ENCODE results near the gene ELOVL6. TPM values are rescaled to one million over a fixed set of nuclear protein-coding genes. Genes with fewer than 3 reads are reported as not detected.
A peak's percentile ranks its signal among the peaks of the same experiment; 100 is the strongest.

Gene ELOVL6
- total and polyA plus RNA-seq, 12 donors: 0.84 to 7.7 (median 2.8) TPM

GRCh38 chr4:110008540-110008939, 189.9 kb downstream of the ELOVL6 start:
- H3K36me3 ChIP-seq: no peaks in the 10 kb centered on the region
- ATAC-seq: peak in 1 of 8 donors; percentile 41
- TF ChIP-seq CTCF (IDR thresholded peaks at IDR 0.05): no peak
- WGBS, 2 donors: 33 to 48% methylated on average over 2 of the region's 2 CpGs
- no peak overlapping the region for H3K4me3 ChIP-seq
- no peaks in the 10 kb centered on the region for H3K4me1 ChIP-seq
- intact Hi-C loops (cut with DNase I): loop anchor here in 5 of 10 donors (5.0 to 10.0 kb wide), 3 partner anchors 304 to 504 kb away; no protein-coding TSS in a partner anchor
- no peaks in the 10 kb centered on the region for H3K27me3 ChIP-seq
- H3K9me3 ChIP-seq: no peaks in the 10 kb centered on the region
- no peak for DNase-seq
- H3K27ac ChIP-seq: no peak overlapping the region

GRCh38 chr4:110007217-110007616, 191.2 kb downstream of the ELOVL6 start:
- no peak overlapping the region for H3K27ac ChIP-seq
- H3K36me3 ChIP-seq: no peaks in the 10 kb centered on the region
- no peak overlapping the region for H3K4me3 ChIP-seq
- intact Hi-C loops (cut with DNase I): loop anchor here in 6 of 10 donors (2.0 to 10.0 kb wide), 4 partner anchors 305 to 508 kb away; no protein-coding TSS in a partner anchor
- ATAC-seq: no peak
- no peaks in the 10 kb centered on the region for H3K27me3 ChIP-seq
- no peak for DNase-seq
- no peaks in the 10 kb centered on the region for H3K4me1 ChIP-seq
- H3K9me3 ChIP-seq: no peaks in the 10 kb centered on the region
- 95 to 97% methylated on average over 3 of the region's 3 CpGs for WGBS, 2 donors
- no peak for TF ChIP-seq CTCF (IDR thresholded peaks at IDR 0.05)

GRCh38 chr4:110005461-110006056, 192.9 kb downstream of the ELOVL6 start:
- ATAC-seq (peak in 1 of 8 donors; percentile 29), DNase-seq (no peak)
- Histone ChIP-seq H3K4me3 (no peak overlapping the region), H3K4me1 (no peaks in the 10 kb centered on the region), H3K36me3 (no peaks in the 10 kb centered on the region), H3K9me3 (no peaks in the 10 kb centered on the region), H3K27me3 (no peaks in the 10 kb centered on the region), H3K27ac (no peak overlapping the region)
- intact Hi-C loops (cut with DNase I): loop anchor here in 8 of 10 donors (2.0 to 10.0 kb wide), 5 partner anchors 307 to 511 kb away; no protein-coding TSS in a partner anchor
- 9 to 22% methylated on average over 1 of the region's 1 CpG for WGBS, 2 donors
- peak; percentile 26 to 79 (median 73) for TF ChIP-seq CTCF (IDR thresholded peaks at IDR 0.05)

GRCh38 chr4:110004556-110004955, 193.9 kb downstream of the ELOVL6 start:
- no peak overlapping the region for H3K27ac ChIP-seq
- H3K4me3 ChIP-seq: no peak overlapping the region
- no peaks in the 10 kb centered on the region for H3K36me3 ChIP-seq
- TF ChIP-seq CTCF (IDR thresholded peaks at IDR 0.05): no peak
- no peaks in the 10 kb centered on the region for H3K4me1 ChIP-seq
- H3K27me3 ChIP-seq: peaks cover 0 to 4% (median 0%) of the 10 kb centered on the region in 7 donors
- 91 to 93% methylated on average over 1 of the region's 1 CpG for WGBS, 2 donors
- H3K9me3 ChIP-seq: no peaks in the 10 kb centered on the region
- intact Hi-C loops (cut with DNase I): loop anchor here in 6 of 10 donors (2.0 to 10.0 kb wide), 4 partner anchors 310 to 513 kb away; no protein-coding TSS in a partner anchor
- ATAC-seq (no peak), DNase-seq (no peak)
